BLaER1 treated with 17β-estradiol and CSF1 and Interleukin-3, amounts not matched to agents 10 nM and 100 nM (cell line): Measurements from ENCODE around the gene FOXO6.

Experiments used
- H3K27ac ChIP-seq, 11 experiments: shearing (Covaris generic); formaldehyde crosslinking; 2 replicates each; pipeline ENCODE4 v1.8.1; 2022
- H3K27me3 ChIP-seq, 11 experiments: shearing (Covaris generic); formaldehyde crosslinking; 2 replicates each; pipeline ENCODE4 v1.8.1; 2022
- H3K36me3 ChIP-seq, 11 experiments: shearing (Covaris generic); formaldehyde crosslinking; 2 replicates each; pipeline ENCODE4 v1.8.1; 2022
- H3K4me1 ChIP-seq, 10 experiments: shearing (Covaris generic); formaldehyde crosslinking; 2 replicates each; pipeline ENCODE4 v1.8.1; 2022
- H3K4me2 ChIP-seq, 11 experiments: shearing (Covaris generic); formaldehyde crosslinking; 2 replicates each; pipeline ENCODE4 v1.8.1; 2022
- H3K4me3 ChIP-seq, 10 experiments: shearing (Covaris generic); formaldehyde crosslinking; 2 replicates each; pipeline ENCODE4 v1.8.1; 2022
- H3K9ac ChIP-seq, 11 experiments: shearing (Covaris generic); formaldehyde crosslinking; 2 replicates each; pipeline ENCODE4 v1.8.1; 2022
- H3K9me3 ChIP-seq, 11 experiments: shearing (Covaris generic); formaldehyde crosslinking; replicated peaks in 1 of 11; 2 replicates each; pipeline ENCODE4 v1.8.1; 2022
- H4K20me1 ChIP-seq, 11 experiments: shearing (Covaris generic); formaldehyde crosslinking; 2 replicates each; pipeline ENCODE4 v1.8.1; 2022
- Cebpa-rat ChIP-seq, 11 experiments: shearing (Covaris generic); IDR thresholded peaks; 2 replicates each; pipeline ENCODE4 v1.8.1; 2022

The FOXO6 gene

DNA sequence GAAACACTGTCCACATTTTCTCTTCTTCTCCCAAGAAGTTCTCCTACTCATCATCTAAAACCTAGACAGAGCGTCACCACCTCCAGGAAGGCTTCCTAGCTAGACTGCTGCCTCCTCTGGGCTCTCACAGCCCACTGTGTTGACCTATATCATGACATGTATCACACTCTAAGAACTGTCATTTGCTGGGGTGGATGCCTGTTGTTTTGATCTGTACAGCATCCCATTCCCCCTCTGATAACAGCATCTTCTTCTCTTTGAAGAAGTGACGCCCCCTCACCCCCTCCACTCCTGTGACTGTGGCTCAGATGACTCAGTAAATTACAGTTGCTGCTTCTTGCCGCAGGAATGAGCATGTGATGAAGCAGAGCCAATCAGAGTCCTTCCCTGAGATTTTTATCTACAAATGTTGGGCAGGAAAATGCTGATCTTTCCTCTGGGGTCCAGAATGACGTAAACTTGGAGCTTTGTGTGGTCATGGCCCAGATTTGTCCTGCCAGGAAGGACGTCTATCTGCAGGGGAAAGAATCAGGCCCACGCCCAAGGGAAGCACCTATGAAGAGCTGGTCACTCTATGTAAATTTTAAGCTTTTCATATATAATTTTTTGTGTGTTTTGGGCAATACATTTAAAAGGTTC is 28.0 kb upstream of the FOXO6 start:
- no peak overlapping the region for H3K9ac ChIP-seq
- H3K4me2 ChIP-seq = peak overlapping the region in 9 of 11 experiments; percentile 0 to 66 (median 17); a peak in 9 of 22 replicates
- H3K27ac ChIP-seq = no peak overlapping the region; a peak in 1 of 22 replicates
- H4K20me1 ChIP-seq = no peaks in the 10 kb centered on the region
- H3K4me3 ChIP-seq = no peak overlapping the region
- H3K4me1 ChIP-seq = peaks cover 17 to 40% (median 32%) of the 10 kb centered on the region in 10 experiments
- H3K36me3 ChIP-seq = no peaks in the 10 kb centered on the region
- no peak for TF ChIP-seq Cebpa-rat (IDR thresholded peaks at IDR 0.05)
- peaks cover 0 to 19% (median 13%) of the 10 kb centered on the region in 11 experiments; a peak in 15 of 22 replicates for H3K9me3 ChIP-seq
- no peaks in the 10 kb centered on the region for H3K27me3 ChIP-seq

DNA sequence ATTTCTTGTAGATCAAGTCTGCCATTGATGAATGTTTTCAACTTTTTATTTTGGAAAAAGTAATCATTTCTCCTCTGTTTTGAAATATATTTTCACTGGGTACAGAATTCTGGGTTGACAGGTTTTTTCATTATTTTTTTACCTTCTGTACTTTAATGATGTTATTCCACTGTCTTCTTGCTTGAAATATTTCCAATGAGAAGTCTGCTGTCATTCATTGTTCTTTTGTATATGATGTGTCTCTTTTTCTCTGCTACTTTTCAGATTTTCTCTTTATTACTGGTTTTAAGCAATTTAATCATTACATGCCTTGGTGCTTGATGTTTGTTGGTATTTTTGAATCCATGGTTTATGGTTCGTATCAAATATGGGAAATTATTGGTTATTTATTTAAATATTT is 22.4 kb upstream of the FOXO6 start:
- Histone ChIP-seq H4K20me1 (no peaks in the 10 kb centered on the region), H3K4me2 (no peak overlapping the region), H3K9me3 (peaks cover 0 to 23% (median 11%) of the 10 kb centered on the region in 11 experiments; a peak in 17 of 22 replicates), H3K36me3 (no peaks in the 10 kb centered on the region), H3K4me1 (peaks cover 21 to 30% (median 28%) of the 10 kb centered on the region in 10 experiments), H3K27me3 (no peaks in the 10 kb centered on the region), H3K4me3 (no peak overlapping the region), H3K9ac (no peak overlapping the region), H3K27ac (no peak overlapping the region)
- TF ChIP-seq Cebpa-rat (IDR thresholded peaks at IDR 0.05) = no peak

DNA sequence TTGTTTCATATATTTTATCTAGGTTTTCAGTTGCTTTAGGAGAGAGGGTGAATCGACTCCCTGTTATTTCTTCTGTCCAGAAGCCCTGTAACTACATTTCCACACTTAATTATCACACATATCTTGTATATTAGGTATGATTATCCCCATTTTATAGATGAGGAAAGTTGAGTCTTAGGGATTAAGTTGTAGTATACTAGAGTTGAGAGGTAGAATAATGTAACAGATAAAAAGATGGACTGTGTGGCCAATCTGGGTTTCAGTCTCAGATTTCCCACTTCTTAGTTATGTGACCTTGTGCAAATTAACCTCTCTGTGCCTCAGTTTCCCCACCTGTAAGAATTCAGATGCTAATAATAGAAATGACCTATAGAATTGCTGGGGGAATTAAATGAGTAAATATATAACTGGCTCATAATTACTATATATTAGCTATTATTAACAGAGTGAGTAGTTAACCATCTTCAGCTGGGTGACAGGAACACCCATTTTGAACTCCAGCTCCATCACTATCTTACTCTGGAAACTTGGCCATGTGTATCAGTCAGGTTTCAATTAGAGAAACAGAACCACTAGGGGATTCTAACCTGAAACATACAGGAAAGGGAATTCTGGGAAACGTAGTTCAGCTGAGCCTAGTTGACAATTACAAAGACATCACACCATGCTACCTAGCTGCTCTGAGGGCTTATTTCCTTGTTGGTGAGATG is 20.4 kb upstream of the FOXO6 start:
- Histone ChIP-seq H4K20me1 (no peaks in the 10 kb centered on the region), H3K36me3 (no peaks in the 10 kb centered on the region), H3K27ac (no peak overlapping the region), H3K9me3 (peaks cover 0 to 12% (median 7%) of the 10 kb centered on the region in 11 experiments; a peak in 13 of 22 replicates), H3K4me2 (peak overlapping the region in 5 of 11 experiments; percentile 41 to 77 (median 64); a peak in 5 of 22 replicates), H3K27me3 (no peaks in the 10 kb centered on the region), H3K4me1 (peaks cover 29 to 49% (median 47%) of the 10 kb centered on the region in 10 experiments), H3K4me3 (no peak overlapping the region), H3K9ac (no peak overlapping the region)
- TF ChIP-seq Cebpa-rat (IDR thresholded peaks at IDR 0.05) = no peak

DNA sequence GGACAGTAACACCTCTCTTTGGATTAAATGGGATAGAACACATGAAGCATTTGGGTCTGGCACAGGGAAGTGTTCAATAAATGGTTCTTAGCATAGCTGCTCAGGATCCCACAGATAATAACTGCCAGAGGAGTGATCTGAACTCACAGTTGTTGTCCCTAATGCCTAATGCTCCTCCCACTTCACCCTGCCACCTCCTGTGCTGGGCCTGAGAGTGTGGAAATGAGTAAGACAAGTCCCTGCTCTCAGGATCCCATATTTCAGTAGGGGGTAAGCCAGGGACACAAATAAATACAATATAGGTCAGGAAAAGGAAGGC is 19.9 kb upstream of the FOXO6 start:
- H3K36me3 ChIP-seq = no peaks in the 10 kb centered on the region
- peaks cover 29 to 51% (median 48%) of the 10 kb centered on the region in 10 experiments for H3K4me1 ChIP-seq
- peaks cover 0 to 12% (median 7%) of the 10 kb centered on the region in 11 experiments; a peak in 13 of 22 replicates for H3K9me3 ChIP-seq
- no peaks in the 10 kb centered on the region for H4K20me1 ChIP-seq
- no peak for TF ChIP-seq Cebpa-rat (IDR thresholded peaks at IDR 0.05)
- H3K27me3 ChIP-seq = no peaks in the 10 kb centered on the region
- peak overlapping the region in 6 of 11 experiments; percentile 41 to 72 (median 63); a peak in 7 of 22 replicates for H3K27ac ChIP-seq
- H3K9ac ChIP-seq = no peak overlapping the region; a peak in 2 of 22 replicates
- H3K4me2 ChIP-seq = peak overlapping the region; percentile 41 to 83 (median 69); a peak in 20 of 22 replicates
- no peak overlapping the region for H3K4me3 ChIP-seq

DNA sequence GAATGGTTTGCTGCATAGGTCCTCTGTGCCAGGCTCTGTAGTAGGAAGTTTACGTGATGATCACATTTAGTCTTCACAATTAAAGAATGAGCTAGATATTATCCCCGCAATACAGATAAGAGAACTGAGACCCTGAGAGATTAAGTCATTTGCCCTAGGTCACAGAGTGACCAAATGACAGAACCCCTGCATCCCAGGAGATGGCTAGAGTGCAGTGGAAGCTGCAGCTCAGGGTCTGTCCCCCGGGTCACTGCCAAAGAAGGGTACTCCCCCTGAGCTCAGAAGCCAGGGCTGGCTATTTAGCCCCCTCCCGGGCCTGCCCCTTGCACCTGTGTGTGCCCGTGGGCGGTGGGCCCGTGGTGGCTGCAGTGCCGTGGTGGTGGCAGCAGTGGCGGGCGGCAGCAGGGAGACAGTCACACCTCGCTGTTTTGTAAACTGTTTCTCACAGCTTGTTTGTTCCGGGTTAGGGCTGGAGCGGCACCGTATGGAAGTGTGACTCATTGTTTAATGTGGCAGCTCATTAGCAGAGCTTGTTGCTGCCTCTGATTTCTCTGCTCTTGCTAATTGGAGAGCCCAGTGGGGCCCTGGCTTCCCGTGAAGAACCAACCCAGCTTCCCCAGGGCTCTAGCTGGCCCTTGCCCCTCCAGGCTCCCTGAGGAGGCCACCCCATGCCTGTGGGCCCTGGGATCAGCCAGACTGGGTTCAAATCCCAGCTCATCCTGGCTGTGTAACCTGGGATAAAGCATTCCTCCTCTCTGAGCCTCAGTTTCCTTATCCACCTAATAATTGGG is 19.3 kb upstream of the FOXO6 start:
- H4K20me1 ChIP-seq = no peaks in the 10 kb centered on the region
- no peak for TF ChIP-seq Cebpa-rat (IDR thresholded peaks at IDR 0.05)
- H3K27me3 ChIP-seq = no peaks in the 10 kb centered on the region
- peak overlapping the region; percentile 41 to 83 (median 69) for H3K4me2 ChIP-seq
- H3K9ac ChIP-seq = peak overlapping the region in 8 of 11 experiments; percentile 7 to 59 (median 53); a peak in 13 of 22 replicates
- peak overlapping the region in 10 of 11 experiments; percentile 18 to 72 (median 57); a peak in 17 of 22 replicates for H3K27ac ChIP-seq
- no peaks in the 10 kb centered on the region for H3K36me3 ChIP-seq
- H3K4me1 ChIP-seq = peaks cover 29 to 51% (median 48%) of the 10 kb centered on the region in 10 experiments
- H3K4me3 ChIP-seq = peak overlapping the region in 2 of 10 experiments; percentile 26 to 35; a peak in 2 of 20 replicates
- peaks cover 0 to 12% (median 7%) of the 10 kb centered on the region in 11 experiments; a peak in 13 of 22 replicates for H3K9me3 ChIP-seq

DNA sequence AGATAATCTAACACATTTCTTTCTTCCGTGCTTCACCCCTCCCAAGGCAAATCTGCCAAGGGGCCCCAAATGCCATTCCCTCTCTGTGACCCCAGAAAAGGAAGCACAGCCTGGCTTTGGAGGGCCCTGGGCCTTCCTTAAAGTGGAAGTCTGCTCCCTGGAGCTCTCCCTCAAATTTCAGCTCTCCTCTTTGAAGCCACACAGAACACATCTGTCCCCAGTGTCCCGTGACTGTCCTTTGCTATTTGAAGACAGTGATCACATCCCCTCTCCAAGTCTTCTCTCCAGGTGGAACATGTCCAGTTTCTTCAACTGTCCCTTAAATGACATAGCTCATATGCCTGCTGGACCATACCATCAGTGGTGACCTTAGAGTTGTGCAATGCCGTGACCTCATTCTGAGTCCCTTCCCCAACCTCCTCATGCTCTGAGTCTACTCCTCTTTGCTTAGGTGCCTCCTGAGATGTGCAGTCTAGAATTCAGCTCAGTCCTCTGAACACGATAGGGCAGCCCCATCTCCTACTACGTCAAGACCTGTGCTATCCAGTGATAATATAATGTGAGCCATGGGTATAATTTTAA is 18.4 kb upstream of the FOXO6 start:
- no peaks in the 10 kb centered on the region for H3K27me3 ChIP-seq

DNA sequence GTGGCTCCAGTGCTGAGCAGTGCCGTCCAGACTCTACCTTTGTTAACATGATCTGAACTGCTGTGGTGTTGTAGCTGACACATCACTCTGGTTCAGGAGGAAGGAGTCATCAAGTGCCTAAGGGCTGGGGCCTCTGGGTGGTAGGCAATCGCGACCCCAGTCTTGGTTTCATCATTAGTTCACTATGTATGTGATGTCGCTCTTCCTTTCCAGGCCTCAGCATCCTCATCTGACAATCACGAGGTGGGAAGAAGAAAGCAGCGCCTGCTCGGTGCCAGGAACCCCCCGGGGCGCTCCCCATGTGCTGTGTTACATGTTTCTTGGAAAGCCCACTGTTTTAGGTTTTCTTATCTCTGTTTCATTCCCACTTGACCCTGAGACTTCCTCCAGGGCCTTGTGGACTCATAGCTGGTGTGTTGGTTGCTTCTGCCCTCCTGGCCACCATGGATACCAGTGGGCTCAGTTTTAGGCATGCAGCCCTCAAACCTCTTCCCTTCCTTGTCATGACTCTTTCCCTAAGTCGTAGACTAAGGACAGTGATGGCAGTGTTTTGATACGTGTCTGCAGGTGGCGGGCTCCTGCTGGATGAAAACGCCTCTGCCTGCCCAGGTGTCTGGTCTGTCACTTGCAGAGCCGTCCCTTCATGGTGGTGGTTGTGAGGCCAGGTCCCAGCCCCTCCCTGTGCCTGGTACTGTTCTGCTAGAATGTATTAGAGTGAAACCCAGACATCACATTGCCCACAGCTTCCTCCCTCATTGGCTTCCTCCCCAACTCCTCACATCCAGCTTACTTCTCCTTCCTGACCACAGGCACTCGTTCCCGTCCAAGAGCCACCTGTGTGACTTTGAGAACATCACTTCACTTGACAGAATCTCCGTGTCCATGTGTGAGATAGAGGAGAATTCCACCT is 17.2 kb upstream of the FOXO6 start:
- H3K4me2 ChIP-seq = peak overlapping the region; percentile 42 to 80 (median 66)
- H3K9me3 ChIP-seq = peaks cover 0 to 8% (median 6%) of the 10 kb centered on the region in 11 experiments; a peak in 12 of 22 replicates
- no peak overlapping the region for H3K9ac ChIP-seq
- no peak overlapping the region for H3K27ac ChIP-seq
- no peak overlapping the region for H3K4me3 ChIP-seq
- H4K20me1 ChIP-seq = no peaks in the 10 kb centered on the region
- no peaks in the 10 kb centered on the region for H3K27me3 ChIP-seq
- H3K36me3 ChIP-seq = no peaks in the 10 kb centered on the region
- H3K4me1 ChIP-seq = peaks cover 29 to 51% (median 48%) of the 10 kb centered on the region in 10 experiments
- no peak for TF ChIP-seq Cebpa-rat (IDR thresholded peaks at IDR 0.05)

More for the DNA sequence above, 18.4 kb upstream of the FOXO6 start:
- H3K9ac ChIP-seq = peak overlapping the region in 2 of 11 experiments; percentile 58 to 59; a peak in 5 of 22 replicates
- H3K27ac ChIP-seq = peak overlapping the region in 8 of 11 experiments; percentile 28 to 72 (median 62); a peak in 11 of 22 replicates
- H3K36me3 ChIP-seq = no peaks in the 10 kb centered on the region
- TF ChIP-seq Cebpa-rat (IDR thresholded peaks at IDR 0.05) = no peak
- H3K9me3 ChIP-seq = peaks cover 0 to 12% (median 7%) of the 10 kb centered on the region in 11 experiments; a peak in 13 of 22 replicates
- H3K4me2 ChIP-seq = peak overlapping the region; percentile 41 to 83 (median 69); a peak in 21 of 22 replicates
- no peak overlapping the region for H3K4me3 ChIP-seq
- no peaks in the 10 kb centered on the region for H4K20me1 ChIP-seq
- peaks cover 29 to 51% (median 48%) of the 10 kb centered on the region in 10 experiments for H3K4me1 ChIP-seq
